A673 (cell line): ENCODE results near the gene PLAC1. TPM values are rescaled to one million over a fixed set of nuclear protein-coding genes. Genes with fewer than 3 reads are reported as not detected.

Experiments
- BruUV-seq: library from RNA; stranded (reverse); fragments of 400-500 nt; replicated peaks from 2 replicates; lab custom pipeline; 2021; lab: Mats Ljungman, UMichigan
- CTCF ChIA-PET: fragments of 300-600 bp; sonication (Branson Sonifier 250); formaldehyde crosslinking; loops from one replicate; lab custom pipeline; 2022; ENCODE audit warnings: antibody characterized with exemption; lab: Charles Lee
- POLR2A ChIA-PET: fragments of 300-600 bp; sonication (Branson Sonifier 250); formaldehyde crosslinking; loops from one replicate; lab custom pipeline; 2022; ENCODE audit warnings: antibody characterized with exemption; ENCODE audit not compliant: low non-redundant PET; lab: Charles Lee
- DNase-seq: peaks from one replicate; pipeline ENCODE4 v3.0.0-alpha.2; 2015; ENCODE audit warnings: low spot score
- H3K27ac ChIP-seq: fragments of 200-600 bp; sonication (generic); 2 replicates; pipeline ENCODE4 v1.5.1; 2016; ENCODE audit warnings: mixed run types, low read depth, mild to moderate bottlenecking, mixed read lengths, antibody characterized with exemption, low read length; ENCODE audit not compliant: poor library complexity, severe bottlenecking
- H3K27me3 ChIP-seq: fragments of 200-600 bp; sonication (generic); replicated peaks from 2 replicates; pipeline ENCODE4 v1.6.1; 2017; ENCODE audit warnings: mixed run types, low read depth, mild to moderate bottlenecking, mixed read lengths, antibody characterized with exemption, low read length; ENCODE audit not compliant: insufficient read depth, poor library complexity
- H3K36me3 ChIP-seq: fragments of 200-600 bp; sonication (generic); 2 replicates; pipeline ENCODE4 v1.6.1; 2016; ENCODE audit warnings: mixed run types, mild to moderate bottlenecking, mixed read lengths, antibody characterized with exemption, low read length; ENCODE audit not compliant: insufficient read depth, poor library complexity, severe bottlenecking
- H3K4me1 ChIP-seq: fragments of 200-600 bp; sonication (generic); 2 replicates; pipeline ENCODE4 v1.6.1; 2017; ENCODE audit warnings: mixed run types, mild to moderate bottlenecking, mixed read lengths, antibody characterized with exemption, low read length; ENCODE audit not compliant: insufficient read depth, poor library complexity, severe bottlenecking
- H3K4me3 ChIP-seq: fragments of 200-600 bp; sonication (generic); 2 replicates; pipeline ENCODE4 v1.5.1; 2016; ENCODE audit warnings: low read depth, mixed run types, mild to moderate bottlenecking, mixed read lengths, low read length; ENCODE audit not compliant: poor library complexity, severe bottlenecking
- H3K9me3 ChIP-seq: fragments of 200-600 bp; sonication (generic); 2 replicates; pipeline ENCODE4 v1.6.1; 2016; ENCODE audit warnings: mixed run types, low read depth, mild to moderate bottlenecking, mixed read lengths, antibody characterized with exemption, low read length; ENCODE audit not compliant: poor library complexity, severe bottlenecking
- CTCF ChIP-seq: fragments of 300-800, 200-600 bp; sonication (generic); conservative IDR thresholded peaks from 2 replicates; pipeline ENCODE4 v1.5.1; 2017; ENCODE audit warnings: low read depth, mild to moderate bottlenecking, antibody characterized with exemption, low read length, moderate library complexity, mixed read lengths
- EZH2 ChIP-seq: fragments of 200-600 bp; sonication (generic); IDR thresholded peaks from 2 replicates; pipeline ENCODE4 v1.6.1; 2017; ENCODE audit warnings: borderline replicate concordance, low read depth, mild to moderate bottlenecking, mixed read lengths, antibody characterized with exemption, low read length; ENCODE audit not compliant: poor library complexity, severe bottlenecking
- intact Hi-C: fragments of 100-400 bp; cut with micrococcal nuclease; formaldehyde crosslinking; loops from one replicate; pipeline ENCODE4 v1.10.0; 2022; ENCODE audit not compliant: unreplicated experiment
- total RNA-seq: library from RNA; stranded (reverse); gene quantifications from 2 replicates; pipeline ENCODE4 v1.2.3, GENCODE V29; 2021

The PLAC1 gene
- total RNA-seq, 1 experiment from 2014 or later: 0.43 TPM

- intact Hi-C loops: no loop called here
Measured at GRCh38 chrX:134661295-134661694, 3.0 kb upstream of the PLAC1 start.

GRCh38 chrX:134660627-134661026 is 2.4 kb upstream of the PLAC1 start:
- no peaks in the 10 kb centered on the region for H3K27me3 ChIP-seq
- POLR2A ChIA-PET: interaction anchor here (0.6 kb wide), 1 partner anchor 118 kb away, joined by 5 read pairs; no protein-coding TSS in a partner anchor
- H3K4me3 ChIP-seq: no peak overlapping the region
- intact Hi-C loops: no loop called here
- H3K27ac ChIP-seq: no peak overlapping the region
- DNase-seq: no peak
- H3K36me3 ChIP-seq: no peaks in the 10 kb centered on the region
- H3K9me3 ChIP-seq: no peaks in the 10 kb centered on the region
- CTCF ChIA-PET: no interaction called here
- TF ChIP-seq CTCF (no peak), EZH2 (no peak)
- BruUV-seq: no TSS peak
- H3K4me1 ChIP-seq: no peaks in the 10 kb centered on the region

More at GRCh38 chrX:134661295-134661694, 3.0 kb upstream of the PLAC1 start:
- no peaks in the 10 kb centered on the region for H3K9me3 ChIP-seq
- TF ChIP-seq EZH2 (no peak), CTCF (no peak)
- ChIA-PET POLR2A (no interaction called here), CTCF (no interaction called here)
- no peaks in the 10 kb centered on the region for H3K4me1 ChIP-seq
- H3K27me3 ChIP-seq: no peaks in the 10 kb centered on the region
- BruUV-seq: no TSS peak
- no peaks in the 10 kb centered on the region for H3K36me3 ChIP-seq
- no peak overlapping the region for H3K27ac ChIP-seq
- no peak for DNase-seq
- no peak overlapping the region for H3K4me3 ChIP-seq

- H3K4me1 ChIP-seq: no peaks in the 10 kb centered on the region
- no peak for DNase-seq
- no peak overlapping the region for H3K4me3 ChIP-seq
- no peaks in the 10 kb centered on the region for H3K36me3 ChIP-seq
- no peaks in the 10 kb centered on the region for H3K27me3 ChIP-seq
- POLR2A ChIA-PET: no interaction called here
- CTCF ChIA-PET: no interaction called here
- no peak overlapping the region for H3K27ac ChIP-seq
- TF ChIP-seq EZH2: no peak
- TF ChIP-seq CTCF: no peak
- intact Hi-C loops: no loop called here
- no peaks in the 10 kb centered on the region for H3K9me3 ChIP-seq
- BruUV-seq: no TSS peak
Measured at GRCh38 chrX:134659761-134660160, 1.5 kb upstream of the PLAC1 start.
